T47D (cell line): Measurements from ENCODE around the gene CMC2.

Experiments used
- DNase-seq, 2 experiments: peaks; one replicate each; pipeline versions ENCODE4 v3.0.0 to v3.0.0-alpha.2; 2011 to 2012; ENCODE audit warnings: low read depth in 1 of 2, low spot score in 1 of 2
- JUND ChIP-seq: IDR thresholded peaks from 2 replicates; pipeline ENCODE4 v1.6.1; 2012; ENCODE audit warnings: low read depth
- in situ Hi-C: cut with HindIII; loops from 2 replicates; pipeline ENCODE4 v1.10.0; 2016; ENCODE audit warnings: low sequenced_read_pairs, low pct_unique_long_range_greater_than_20kb

Gene CMC2

GRCh38 chr16:80996688-80997138, 10.0 kb downstream of the CMC2 start:
- TF ChIP-seq JUND: no peak
- in situ Hi-C loops: no loop called here

GRCh38 chr16:80994451-80994850, 12.2 kb downstream of the CMC2 start:
- peak in 1 of 2 experiments; percentile 44 for DNase-seq
- no peak for TF ChIP-seq JUND
- in situ Hi-C loops: no loop called here

More at GRCh38 chr16:80996688-80997138, 10.0 kb downstream of the CMC2 start:
- DNase-seq: no peak

- in situ Hi-C loops: no loop called here
- no peak for TF ChIP-seq JUND
- no peak for DNase-seq
These were observed 12.9 kb downstream of the CMC2 start for GRCh38 chr16:80993834-80994233.

- peak; percentile 17 to 56 for DNase-seq
- in situ Hi-C loops: no loop called here
These were observed 13.4 kb downstream of the CMC2 start for GRCh38 chr16:80993307-80993706.

GRCh38 chr16:80992676-80993293, 13.9 kb downstream of the CMC2 start:
- DNase-seq: no peak
- TF ChIP-seq JUND: no peak
- in situ Hi-C loops: no loop called here

More at GRCh38 chr16:80993307-80993706, 13.4 kb downstream of the CMC2 start:
- no peak for TF ChIP-seq JUND

- no peak for DNase-seq
- TF ChIP-seq JUND: no peak
- in situ Hi-C loops: no loop called here
These were observed 14.8 kb downstream of the CMC2 start for GRCh38 chr16:80991792-80992430.

GRCh38 chr16:80990978-80991377, 15.7 kb downstream of the CMC2 start:
- peak in 1 of 2 experiments; percentile 51 for DNase-seq
- in situ Hi-C loops: no loop called here

GRCh38 chr16:80990577-80990976, 16.1 kb downstream of the CMC2 start:
- in situ Hi-C loops: no loop called here
- TF ChIP-seq JUND: no peak
- DNase-seq: no peak

More at GRCh38 chr16:80990978-80991377, 15.7 kb downstream of the CMC2 start:
- TF ChIP-seq JUND: no peak

GRCh38 chr16:80989801-80990200, 16.9 kb downstream of the CMC2 start:
- no peak for DNase-seq
- no peak for TF ChIP-seq JUND
- in situ Hi-C loops: no loop called here

- DNase-seq: no peak
- TF ChIP-seq JUND: no peak
- in situ Hi-C loops: no loop called here
These were observed 17.9 kb downstream of the CMC2 start for GRCh38 chr16:80988756-80989155.

- in situ Hi-C loops: no loop called here
- no peak for DNase-seq
- no peak for TF ChIP-seq JUND
These were observed 20.1 kb downstream of the CMC2 start for GRCh38 chr16:80986557-80986956.

- no peak for TF ChIP-seq JUND
- in situ Hi-C loops: no loop called here
- DNase-seq: no peak
These were observed 21.1 kb downstream of the CMC2 start for GRCh38 chr16:80985611-80986010.

- no peak for TF ChIP-seq JUND
- DNase-seq: no peak
These were observed 22.4 kb downstream of the CMC2 start for GRCh38 chr16:80984124-80984892.

More at GRCh38 chr16:80984124-80984892, 22.4 kb downstream of the CMC2 start:
- in situ Hi-C loops: no loop called here
